AG10803 (cell line): ENCODE data around the gene VSIG8.

ENCODE experiments used
- DNase-seq: peaks from one replicate; pipeline ENCODE4 v3.0.0; 2010; ENCODE audit warnings: low read depth
- H3K4me3 ChIP-seq: 2 replicates; pipeline ENCODE4 v1.5.1; 2011; ENCODE audit warnings: mild to moderate bottlenecking, low read length, control low read depth
- CTCF ChIP-seq: conservative IDR thresholded peaks from 2 replicates; pipeline ENCODE4 v1.5.1; 2011; ENCODE audit warnings: mild to moderate bottlenecking, low read length, control low read depth, inconsistent platforms

Gene VSIG8

GRCh38 chr1:159830722-159831121 is 31.7 kb downstream of the VSIG8 start:
- no peak overlapping the region for H3K4me3 ChIP-seq
- DNase-seq = no peak
- no peak for TF ChIP-seq CTCF

- DNase-seq = peak; percentile 87
- H3K4me3 ChIP-seq = no peak overlapping the region
These were observed 32.5 kb downstream of the VSIG8 start for GRCh38 chr1:159829822-159830465.

GRCh38 chr1:159829273-159829634 is 33.2 kb downstream of the VSIG8 start:
- DNase-seq = no peak
- no peak overlapping the region for H3K4me3 ChIP-seq
- TF ChIP-seq CTCF = peak; percentile 22; the same call in 1 of the 2 replicates

More at GRCh38 chr1:159829822-159830465, 32.5 kb downstream of the VSIG8 start:
- no peak for TF ChIP-seq CTCF

GRCh38 chr1:159828581-159829272 is 33.7 kb downstream of the VSIG8 start:
- DNase-seq = no peak
- TF ChIP-seq CTCF = no peak
- H3K4me3 ChIP-seq = no peak overlapping the region

GRCh38 chr1:159828176-159828575 is 34.3 kb downstream of the VSIG8 start:
- no peak overlapping the region for H3K4me3 ChIP-seq
- no peak for TF ChIP-seq CTCF
- no peak for DNase-seq

- no peak for TF ChIP-seq CTCF
- no peak overlapping the region for H3K4me3 ChIP-seq
- DNase-seq = no peak
These were observed 34.9 kb downstream of the VSIG8 start for GRCh38 chr1:159827549-159827948.

GRCh38 chr1:159827102-159827490 is 35.4 kb downstream of the VSIG8 start:
- TF ChIP-seq CTCF = no peak

More at GRCh38 chr1:159827102-159827490, 35.4 kb downstream of the VSIG8 start:
- no peak for DNase-seq
- no peak overlapping the region for H3K4me3 ChIP-seq
